GM21723 (cell line): ENCODE results near the gene GTF2F2.
A peak's percentile ranks its signal among the peaks of the same experiment; 100 is the strongest.
"Not testable (repeated sequence)": the region's sequence is repeated elsewhere in the genome, so short reads cannot be mapped to it uniquely, and the experiment has no call there.

Experiments
- ATAC-seq: cut with Tn5 transposase; IDR thresholded peaks from one replicate; pipeline ENCODE4 v1.9.1; 2021; ENCODE audit warnings: mild to moderate bottlenecking, moderate library complexity; ENCODE audit not compliant: unreplicated experiment

GTF2F2 gene

DNA sequence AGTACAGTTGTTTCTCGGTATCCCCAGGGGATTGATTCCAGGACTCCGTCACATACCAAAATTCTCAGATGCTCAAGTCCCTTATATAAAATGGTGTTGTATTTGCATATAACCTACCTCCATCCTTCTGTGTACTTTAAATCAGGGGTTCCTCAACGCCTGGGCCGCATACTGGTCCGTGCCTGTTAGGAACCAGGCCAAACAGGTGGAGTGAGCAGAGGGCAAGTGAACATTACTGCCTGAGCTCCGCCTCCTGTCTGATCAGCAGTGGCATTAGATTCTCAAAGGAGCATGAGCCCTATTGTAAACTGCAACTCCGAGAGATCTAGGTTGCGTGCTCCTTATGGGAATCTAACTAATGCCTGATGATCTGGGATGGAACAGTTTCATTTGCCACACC lies 122.8 kb downstream of the GTF2F2 start:
- no peak for ATAC-seq

DNA sequence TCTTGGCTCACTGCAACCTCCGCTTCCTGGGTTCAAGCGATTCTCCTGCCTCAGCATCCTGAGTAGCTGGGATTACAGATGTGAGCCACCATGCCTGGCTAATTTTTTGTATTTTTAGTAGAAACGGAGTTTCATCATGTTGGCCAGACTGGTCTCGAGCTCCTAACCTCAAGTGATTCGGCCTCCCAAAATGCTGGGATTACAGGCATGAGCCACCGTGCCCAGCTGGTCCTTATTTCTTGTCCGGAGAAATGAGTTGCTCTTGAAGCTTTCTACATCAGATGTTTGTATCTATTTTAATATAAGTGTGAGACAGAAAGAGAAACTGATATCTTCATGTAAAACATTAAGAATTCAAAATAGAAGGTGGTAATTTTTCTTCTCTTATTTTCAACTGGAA lies 124.4 kb downstream of the GTF2F2 start:
- ATAC-seq: not testable (repeated sequence)

DNA sequence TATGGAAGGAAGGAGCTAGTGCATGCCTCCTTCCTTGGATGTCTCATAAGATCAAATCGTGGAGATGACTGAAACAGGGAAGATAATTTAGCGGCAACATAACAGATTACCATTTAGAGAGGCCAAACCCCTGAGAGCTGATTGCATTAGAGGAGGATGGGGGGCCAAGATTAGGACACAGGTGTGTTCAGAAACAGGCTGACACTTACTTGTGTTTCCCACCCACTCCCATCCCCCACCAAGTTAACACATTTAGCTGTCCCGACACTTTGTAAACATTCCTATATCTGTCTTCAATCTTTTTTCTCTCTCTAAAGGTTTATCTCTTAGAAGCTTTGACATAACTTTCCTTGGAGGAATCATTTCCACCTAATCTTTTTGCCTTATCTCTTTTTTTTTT lies 129.4 kb downstream of the GTF2F2 start:
- ATAC-seq: no peak

DNA sequence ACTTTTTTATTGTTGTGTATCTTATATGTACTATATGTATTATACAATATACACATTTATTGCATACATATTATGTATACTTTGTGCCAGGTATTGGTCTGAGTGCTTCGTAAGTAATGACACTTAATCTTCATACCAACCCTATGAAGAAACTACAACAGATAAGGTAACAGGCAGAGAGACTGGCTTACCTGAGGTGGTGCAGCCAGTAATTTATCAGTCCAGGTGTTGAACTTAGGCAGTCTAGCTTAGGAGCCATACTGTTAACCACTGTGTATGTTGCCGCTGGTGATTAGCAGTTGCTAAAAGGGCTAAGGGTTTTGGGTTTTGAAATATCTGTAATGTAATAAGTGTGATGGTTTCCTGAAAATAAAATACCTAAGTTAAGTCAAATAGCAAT lies 134.1 kb downstream of the GTF2F2 start:
- no peak for ATAC-seq

DNA sequence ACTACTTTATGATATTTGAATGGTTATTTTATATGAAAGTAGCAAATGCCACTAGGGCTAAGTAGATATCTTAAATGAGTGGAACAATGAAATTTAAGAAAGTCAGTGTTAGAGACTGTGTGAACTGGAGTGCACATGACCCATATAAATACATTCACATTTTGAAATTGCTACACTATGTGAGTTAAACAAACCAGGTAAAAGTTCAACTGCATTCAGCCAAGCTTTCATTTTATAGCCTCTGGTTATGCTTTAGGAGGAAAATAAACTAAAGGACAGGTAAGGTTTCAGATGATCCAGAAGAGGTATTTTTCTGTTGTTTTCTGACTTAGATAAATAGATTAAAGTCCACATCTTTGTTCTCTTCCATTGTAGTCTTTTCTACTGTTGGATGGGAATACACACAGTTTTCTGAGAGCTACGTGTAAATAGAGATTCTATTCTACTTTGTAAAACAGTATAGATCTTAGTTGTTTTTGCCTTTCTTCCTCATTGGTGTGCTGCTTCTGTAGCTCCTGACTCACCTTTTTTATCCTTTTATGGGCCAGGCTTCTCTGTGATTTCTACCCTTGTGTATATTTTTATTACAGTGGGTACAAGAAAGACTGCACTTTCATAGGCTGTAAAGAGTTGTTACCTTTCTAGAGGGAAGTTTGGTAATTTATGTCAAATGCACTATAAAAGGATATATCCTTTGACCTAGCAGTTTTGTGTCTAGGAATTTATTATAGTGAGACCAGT lies 135.1 kb downstream of the GTF2F2 start:
- ATAC-seq: no peak

DNA sequence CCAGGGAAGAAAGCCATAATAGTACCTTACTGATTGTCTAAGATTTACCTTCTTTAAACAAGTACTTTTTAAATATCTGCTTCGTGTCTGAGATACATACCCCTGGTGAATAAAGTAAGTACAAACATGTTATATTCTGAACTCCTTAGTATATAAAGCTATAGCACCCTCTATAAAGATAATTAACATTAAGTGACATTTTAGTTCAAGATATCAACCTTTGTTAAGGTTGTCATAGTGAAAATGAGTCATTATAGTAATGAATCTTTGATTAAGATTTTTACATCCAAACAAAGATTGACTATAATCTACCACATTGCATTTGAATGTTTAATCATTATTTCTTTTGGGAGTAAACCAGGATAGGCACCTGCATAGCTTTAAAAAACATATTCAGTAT lies 135.9 kb downstream of the GTF2F2 start:
- ATAC-seq: no peak

DNA sequence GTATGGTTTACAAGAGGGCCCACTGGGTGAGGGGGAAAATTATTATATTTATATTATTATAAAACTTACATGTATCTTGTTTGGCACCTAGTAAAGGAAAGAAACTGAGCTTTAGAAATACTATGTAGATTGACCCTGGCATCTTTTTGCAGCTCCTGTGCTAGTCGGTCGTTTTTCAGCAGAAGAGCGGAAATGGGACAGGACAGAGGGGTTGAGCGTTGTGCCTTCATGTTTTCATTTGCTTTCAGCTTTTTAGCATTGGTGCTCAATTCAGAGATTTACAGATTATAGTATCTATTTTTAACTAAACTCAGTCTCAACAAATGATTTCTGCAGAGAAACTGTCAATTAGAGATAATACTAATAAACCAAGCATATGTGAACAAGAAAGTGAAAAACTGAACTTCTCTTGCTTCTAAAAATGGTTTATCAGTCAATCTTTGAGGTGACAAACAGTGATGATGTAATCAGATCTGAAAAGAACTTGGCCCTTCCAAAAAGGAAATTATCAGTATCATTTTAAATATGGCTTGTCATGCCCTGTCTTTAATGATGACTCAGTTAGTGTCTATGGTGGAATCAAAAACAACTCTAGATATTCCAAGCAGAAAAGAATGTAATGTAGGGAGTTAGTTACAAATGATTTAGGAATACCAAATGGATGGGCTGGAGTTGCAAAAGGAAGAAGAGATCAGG lies 137.5 kb downstream of the GTF2F2 start:
- ATAC-seq: no peak

DNA sequence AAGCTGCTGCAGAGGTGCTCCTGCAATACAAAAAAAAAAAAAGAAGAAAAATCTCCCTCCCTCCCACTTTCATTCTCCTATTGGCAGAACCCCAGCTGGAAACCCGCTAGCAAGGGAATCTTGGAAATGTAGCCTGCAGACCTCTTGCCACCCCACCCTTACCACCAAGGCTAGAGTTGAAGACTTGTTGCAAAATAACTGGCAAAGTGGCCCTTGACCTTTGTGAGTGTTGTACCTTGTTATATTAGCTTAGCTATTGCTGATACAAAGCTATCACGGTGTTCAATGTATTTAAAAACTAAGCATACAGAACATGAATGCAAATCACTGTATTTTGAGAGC lies 138.0 kb downstream of the GTF2F2 start:
- no peak for ATAC-seq

DNA sequence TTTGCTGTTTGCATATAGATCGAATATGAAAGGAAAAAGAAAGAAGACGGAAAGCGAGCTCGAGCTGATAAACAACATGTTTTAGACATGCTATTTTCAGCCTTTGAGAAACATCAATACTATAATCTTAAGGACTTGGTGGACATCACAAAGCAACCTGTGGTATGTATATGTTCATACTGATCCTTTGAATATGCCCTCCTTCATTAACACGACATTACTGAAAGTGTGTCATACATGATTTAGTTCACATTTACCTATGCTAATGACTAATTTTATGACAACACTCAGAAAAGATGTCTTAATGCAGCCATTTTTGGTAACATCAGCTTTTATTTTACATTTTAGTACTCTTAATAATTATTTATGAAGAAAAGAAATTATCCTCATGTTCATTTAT lies 146.9 kb downstream of the GTF2F2 start:
- no peak for ATAC-seq

DNA sequence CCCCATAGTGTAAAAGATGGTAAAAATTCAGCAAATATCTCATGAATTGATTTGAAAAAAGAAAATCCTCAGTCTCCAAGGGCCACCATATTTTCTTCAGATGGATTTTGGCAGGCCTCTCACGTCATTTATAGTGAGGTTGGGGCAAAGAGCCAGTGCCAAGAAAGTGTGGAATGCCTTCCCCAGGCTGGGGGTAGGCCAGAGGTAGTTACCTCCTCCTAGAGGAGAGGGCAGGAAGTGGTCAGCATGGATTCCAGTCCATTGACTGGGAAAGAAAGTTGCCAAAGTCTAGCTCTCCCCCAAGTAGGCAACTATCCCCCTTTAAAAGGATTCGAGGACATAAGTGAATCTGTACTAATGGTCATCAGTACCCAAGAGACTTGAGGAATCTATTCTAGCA lies 148.9 kb downstream of the GTF2F2 start:
- ATAC-seq: no peak

DNA sequence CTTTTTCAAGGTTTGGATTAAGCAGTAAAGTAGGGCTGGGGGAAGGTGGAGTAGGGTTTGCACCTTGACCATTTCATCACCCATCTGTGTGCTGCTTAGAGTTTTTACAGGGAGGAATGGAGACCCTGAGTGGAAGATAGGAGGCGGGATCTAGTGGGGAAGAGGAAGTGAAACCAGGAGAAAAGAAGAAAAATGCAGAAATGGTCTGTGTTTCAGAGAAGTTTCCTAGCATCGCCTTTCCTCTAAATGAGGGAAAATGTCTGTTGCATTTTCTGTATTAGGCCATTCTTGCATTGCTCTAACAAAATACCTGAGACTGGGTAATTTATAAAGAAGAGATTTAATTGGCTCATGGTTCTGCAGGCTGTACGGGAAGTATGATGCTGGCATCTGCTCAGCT lies 156.6 kb downstream of the GTF2F2 start:
- no peak for ATAC-seq

DNA sequence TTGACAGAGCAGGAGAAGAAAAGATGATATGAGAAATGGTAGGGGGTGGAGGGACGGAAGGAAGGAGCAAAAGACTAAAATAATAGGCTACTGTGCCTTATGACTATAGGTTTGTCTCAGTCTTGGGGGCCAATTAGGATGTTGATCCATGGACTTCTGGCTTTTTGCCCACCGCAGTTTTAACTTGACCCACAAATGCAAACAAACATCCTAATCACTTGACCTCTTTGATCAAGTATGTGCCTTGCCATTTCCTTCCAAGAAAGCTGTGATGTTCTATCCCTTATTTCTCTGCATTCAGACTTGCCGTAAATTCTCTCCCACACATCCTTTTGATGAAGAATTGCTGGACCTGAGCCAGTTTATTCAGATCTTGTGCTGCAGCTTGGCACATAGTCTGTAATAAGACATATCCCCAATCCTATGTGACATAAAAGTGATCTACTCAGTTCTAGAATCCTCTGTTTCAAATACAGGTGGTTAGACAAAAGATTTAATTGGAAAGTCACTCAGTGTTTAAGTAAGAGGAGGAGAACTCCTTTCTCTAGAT lies 157.9 kb downstream of the GTF2F2 start:
- ATAC-seq: no peak

DNA sequence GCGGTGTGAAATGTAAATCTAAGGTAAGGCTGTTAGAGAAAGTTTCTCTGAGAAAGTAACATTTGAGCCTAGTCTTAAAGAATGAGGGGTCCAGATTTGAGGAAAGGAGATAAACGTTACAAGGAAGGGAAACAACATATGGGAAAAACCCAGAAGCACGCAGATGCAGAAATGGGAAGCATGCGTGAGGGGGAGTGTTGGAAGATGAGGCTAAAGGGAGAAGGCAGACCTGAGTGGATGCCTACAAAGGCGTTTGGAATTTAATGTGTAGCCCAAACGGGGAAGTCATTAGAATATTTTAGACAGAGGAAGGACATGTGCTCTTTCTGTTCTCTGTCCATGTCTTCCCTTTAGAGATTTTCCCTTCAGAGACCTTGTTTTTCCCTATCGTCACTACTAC lies 159.7 kb downstream of the GTF2F2 start:
- no peak for ATAC-seq

DNA sequence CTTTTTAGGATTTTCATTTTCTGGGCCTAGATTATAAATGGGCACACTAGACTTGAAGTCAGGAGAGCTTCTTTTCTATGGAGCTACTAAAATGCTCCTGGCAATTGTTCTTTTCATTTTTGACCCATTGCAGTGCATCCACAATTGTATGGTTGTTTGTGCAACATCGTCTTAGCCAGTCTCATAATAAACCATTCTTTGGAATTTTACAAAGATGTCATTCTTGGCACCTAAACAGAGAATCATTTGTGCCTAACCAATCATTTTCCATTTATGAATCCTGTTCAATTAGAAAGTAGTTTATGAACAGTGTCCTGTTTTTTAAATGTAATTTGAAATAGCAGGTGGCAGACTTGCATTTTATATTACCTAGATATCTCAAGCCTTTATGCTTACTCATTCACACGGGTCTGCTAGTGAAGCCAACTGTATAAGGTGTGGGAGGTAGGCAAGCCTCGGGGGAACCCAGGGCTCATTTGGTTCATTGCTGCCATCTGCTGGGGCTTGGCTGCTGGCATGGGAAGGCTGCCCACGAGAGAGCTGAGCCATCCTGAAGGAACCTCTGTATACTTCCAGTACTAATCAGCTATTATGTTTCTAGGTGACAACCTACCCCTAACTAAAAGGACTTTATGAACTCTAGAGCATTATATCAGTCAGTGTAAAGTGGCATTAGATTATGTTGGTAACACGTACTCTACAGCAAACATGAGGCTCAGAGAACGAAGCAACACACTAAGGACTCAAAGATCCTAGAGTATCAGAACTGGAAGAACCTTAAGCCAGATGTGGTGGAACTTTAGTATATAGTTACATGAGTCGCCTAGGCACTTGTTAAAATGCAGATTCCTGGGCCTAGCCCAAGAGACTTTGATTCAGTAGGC lies 160.7 kb downstream of the GTF2F2 start:
- no peak for ATAC-seq

DNA sequence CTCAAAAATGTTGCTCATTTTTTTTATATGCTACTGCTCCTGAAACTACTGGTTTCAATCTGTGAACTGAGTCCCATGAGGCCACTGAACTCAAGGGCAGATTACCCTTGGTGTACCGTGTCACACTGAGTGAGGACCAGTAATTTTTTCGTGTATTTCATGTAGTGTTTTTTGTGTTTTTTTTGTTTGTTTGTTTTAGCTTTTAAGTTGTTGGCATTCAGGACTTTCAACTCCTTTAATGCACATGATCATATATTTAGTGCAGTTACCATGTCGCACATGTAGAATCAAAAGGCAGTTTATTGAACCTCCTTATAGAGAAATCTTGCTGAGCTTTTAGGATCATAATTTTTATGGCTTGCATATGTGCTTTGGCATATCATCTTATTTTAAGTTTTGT lies 162.7 kb downstream of the GTF2F2 start:
- no peak for ATAC-seq

DNA sequence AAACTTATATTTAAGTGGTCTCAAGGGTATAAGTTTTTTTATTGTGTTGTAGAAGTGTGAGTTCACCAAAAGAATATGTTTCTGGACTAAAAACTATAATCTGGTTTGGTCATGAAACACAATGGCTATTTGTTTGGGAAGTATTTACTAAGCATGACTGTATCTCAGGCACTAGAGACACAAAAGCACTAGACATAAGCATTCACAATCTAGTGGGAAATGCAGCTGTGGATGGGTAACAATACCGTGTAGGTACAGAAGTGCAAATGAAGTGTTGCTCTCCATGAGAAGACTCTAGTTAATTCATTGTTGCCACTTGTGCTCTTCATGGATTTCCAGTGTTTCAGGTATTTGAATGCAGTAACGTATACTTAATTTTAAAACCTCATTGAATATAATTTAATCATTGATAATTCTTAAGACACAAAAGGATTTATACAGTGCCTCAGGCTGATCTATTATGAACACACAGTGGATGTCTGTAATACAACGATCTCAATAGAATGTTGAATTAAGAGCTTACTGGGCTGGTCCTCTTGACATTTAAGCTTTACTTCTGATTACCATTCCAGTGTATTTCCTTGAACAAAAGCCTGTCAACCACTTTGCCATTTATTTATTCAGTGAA lies 169.7 kb downstream of the GTF2F2 start:
- ATAC-seq: no peak

DNA sequence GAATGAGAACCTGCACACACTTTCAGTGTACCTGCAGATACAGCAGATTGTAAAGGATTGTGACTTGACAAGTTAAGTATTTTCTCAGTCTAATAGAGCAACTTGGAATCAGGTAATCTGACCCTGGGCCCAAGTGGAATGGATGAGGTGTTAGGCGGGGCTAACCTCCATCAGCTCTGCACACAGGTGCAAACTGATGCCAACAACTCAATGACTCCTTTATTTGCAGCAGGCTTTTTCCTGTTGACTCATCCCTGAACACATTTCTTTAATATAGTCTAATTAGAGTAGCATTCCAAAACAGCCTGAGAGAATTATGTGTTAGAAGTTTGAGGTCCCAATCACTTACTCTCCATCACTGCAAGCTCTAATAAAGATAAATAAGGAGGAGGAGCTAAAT lies 171.9 kb downstream of the GTF2F2 start:
- ATAC-seq: no peak

DNA sequence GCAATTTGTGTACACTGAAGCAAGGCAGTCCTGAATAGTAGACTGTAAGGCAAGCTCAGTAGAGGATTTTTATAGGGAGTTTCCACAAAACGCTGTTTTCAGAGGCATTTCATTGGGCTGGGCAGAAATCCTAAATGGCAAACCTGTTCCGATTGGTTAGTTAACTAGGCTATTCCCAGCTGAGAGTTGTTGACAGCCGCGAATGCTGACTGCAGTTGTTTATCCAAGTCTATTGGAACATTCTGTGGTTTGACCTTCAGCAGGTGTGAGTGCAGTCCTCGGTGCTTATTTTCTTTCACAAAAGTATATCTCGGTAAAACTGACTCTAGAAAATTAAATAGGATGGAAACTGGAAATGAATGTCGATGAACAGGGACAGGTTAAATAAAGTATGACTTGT lies 175.2 kb downstream of the GTF2F2 start:
- ATAC-seq: no peak

DNA sequence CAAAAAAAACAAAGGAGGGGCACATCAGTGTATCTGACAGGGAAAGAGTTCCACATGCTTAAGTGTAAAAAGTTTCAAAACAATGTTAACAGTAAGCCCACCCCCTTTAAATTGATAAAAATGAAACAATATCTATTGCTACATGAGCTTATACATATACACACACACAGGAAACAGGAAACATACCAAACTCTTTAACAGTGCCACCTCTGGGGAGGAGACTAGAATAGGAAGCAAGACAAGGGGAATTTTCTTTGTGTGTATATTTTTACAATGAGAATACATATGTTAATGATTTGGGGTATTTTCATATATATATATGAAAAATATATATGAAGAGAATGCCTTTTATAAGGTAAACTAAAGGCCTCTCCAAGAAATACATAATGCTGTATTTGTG lies 175.9 kb downstream of the GTF2F2 start:
- ATAC-seq: no peak

DNA sequence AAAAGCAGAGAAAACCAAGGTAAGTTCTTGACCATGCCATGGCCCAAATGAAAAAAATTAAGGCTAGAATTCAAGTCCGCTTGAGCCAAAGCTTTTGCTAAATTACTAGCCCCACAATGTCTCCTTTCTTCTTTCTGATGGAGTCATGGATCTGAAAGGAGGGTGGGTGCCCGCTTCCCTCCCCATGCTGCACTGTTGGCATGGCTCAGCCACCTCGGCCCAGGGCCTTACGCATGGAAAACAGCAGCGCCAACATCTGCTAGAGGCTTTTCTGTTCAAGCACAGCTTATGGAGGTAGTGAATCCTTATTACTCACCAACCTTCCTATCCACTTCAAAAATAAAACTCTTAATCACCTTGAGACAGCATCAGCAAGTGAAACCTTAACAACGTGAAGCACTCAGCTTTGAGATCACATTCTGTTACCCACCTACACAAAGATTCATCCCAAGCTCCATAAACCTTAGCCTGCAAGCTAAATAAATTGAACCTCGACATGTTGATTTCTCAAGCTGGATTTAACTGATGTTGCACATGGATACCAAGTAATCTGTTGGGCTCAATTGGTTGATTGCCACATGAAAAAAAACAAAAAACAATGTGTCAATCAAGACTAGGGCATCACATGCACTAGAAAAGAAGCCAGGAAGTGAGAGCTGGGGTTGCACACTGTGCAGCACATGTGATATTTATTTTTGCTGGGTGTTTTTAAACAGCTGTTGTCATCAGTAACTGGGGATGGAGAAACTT lies 177.3 kb downstream of the GTF2F2 start:
- ATAC-seq: peak; percentile 81

DNA sequence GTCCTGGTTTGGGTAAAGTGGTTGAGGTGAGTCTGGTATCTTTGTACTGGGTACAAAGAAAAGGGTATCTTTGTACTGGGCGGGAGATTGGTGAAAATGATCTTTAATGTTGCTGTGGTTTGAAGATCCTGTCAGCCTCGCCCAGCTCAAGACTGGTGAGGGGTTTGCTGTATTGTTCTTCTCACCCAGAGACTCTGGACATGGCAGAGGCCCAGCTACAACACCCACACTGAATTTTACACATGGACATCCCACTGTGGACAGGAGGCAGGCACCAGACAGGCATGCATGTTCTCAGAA lies 177.8 kb downstream of the GTF2F2 start:
- no peak for ATAC-seq
